Measurements from ENCODE around the gene KDM1B. TPM values are rescaled to one million over a fixed set of nuclear protein-coding genes. Genes with fewer than 3 reads are reported as not detected.

KDM1B gene
- total RNA-seq, 2 donors from 2014 or later = 8.7 to 15.5 TPM

- DNase-seq (ENCODE audit: low spot score) = no peak
- Histone ChIP-seq H3K9me3 (no peaks in the 10 kb centered on the region), H3K4me3 (no peak overlapping the region), H3K4me1 (peaks cover 0 to 2% of the 10 kb centered on the region in 2 donors), H3K27me3 (no peaks in the 10 kb centered on the region), H3K27ac (peak overlapping the region in 1 of 2 donors; percentile 6), H3K36me3 (no peaks in the 10 kb centered on the region)
- TF ChIP-seq CTCF (IDR thresholded peaks at IDR 0.05) = no peak
These were observed 54.4 kb downstream of the KDM1B start for GRCh38 chr6:18209539-18210197.

GRCh38 chr6:18210707-18211106, 55.5 kb downstream of the KDM1B start:
- H3K9me3 ChIP-seq = no peaks in the 10 kb centered on the region
- no peak for TF ChIP-seq CTCF (IDR thresholded peaks at IDR 0.05)
- peaks cover 7% of the 10 kb centered on the region for H3K36me3 ChIP-seq
- DNase-seq (ENCODE audit: low spot score) = no peak
- no peaks in the 10 kb centered on the region for H3K27me3 ChIP-seq
- H3K4me3 ChIP-seq = no peak overlapping the region
- H3K4me1 ChIP-seq = peaks cover 0 to 12% of the 10 kb centered on the region in 2 donors
- peak overlapping the region in 1 of 2 donors; percentile 6 for H3K27ac ChIP-seq

GRCh38 chr6:18211338-18211737, 56.1 kb downstream of the KDM1B start:
- Histone ChIP-seq H3K4me1 (peaks cover 0 to 12% of the 10 kb centered on the region in 2 donors), H3K27ac (no peak overlapping the region), H3K27me3 (no peaks in the 10 kb centered on the region), H3K9me3 (no peaks in the 10 kb centered on the region), H3K36me3 (peaks cover 11% of the 10 kb centered on the region), H3K4me3 (no peak overlapping the region)
- no peak for TF ChIP-seq CTCF (IDR thresholded peaks at IDR 0.05)
- no peak for DNase-seq (ENCODE audit: low spot score)

GRCh38 chr6:18212231-18212630, 57.0 kb downstream of the KDM1B start:
- Histone ChIP-seq H3K9me3 (no peaks in the 10 kb centered on the region), H3K27me3 (no peaks in the 10 kb centered on the region), H3K4me3 (no peak overlapping the region), H3K36me3 (peaks cover 11% of the 10 kb centered on the region), H3K27ac (no peak overlapping the region), H3K4me1 (peaks cover 0 to 12% of the 10 kb centered on the region in 2 donors)
- DNase-seq (ENCODE audit: low spot score) = no peak
- TF ChIP-seq CTCF (IDR thresholded peaks at IDR 0.05) = no peak

- Histone ChIP-seq H3K27me3 (no peaks in the 10 kb centered on the region), H3K4me3 (no peak overlapping the region), H3K4me1 (peaks cover 0 to 12% of the 10 kb centered on the region in 2 donors), H3K9me3 (no peaks in the 10 kb centered on the region), H3K36me3 (peaks cover 21% of the 10 kb centered on the region), H3K27ac (no peak overlapping the region)
- no peak for TF ChIP-seq CTCF (IDR thresholded peaks at IDR 0.05)
- no peak for DNase-seq (ENCODE audit: low spot score)
These were observed 58.2 kb downstream of the KDM1B start for GRCh38 chr6:18213439-18213838.

GRCh38 chr6:18214003-18214402, 58.8 kb downstream of the KDM1B start:
- no peak for DNase-seq (ENCODE audit: low spot score)
- Histone ChIP-seq H3K27me3 (no peaks in the 10 kb centered on the region), H3K4me1 (peaks cover 0 to 12% of the 10 kb centered on the region in 2 donors), H3K27ac (peak overlapping the region in 1 of 2 donors; percentile 29), H3K36me3 (peaks cover 22% of the 10 kb centered on the region), H3K9me3 (no peaks in the 10 kb centered on the region), H3K4me3 (no peak overlapping the region)
- TF ChIP-seq CTCF (IDR thresholded peaks at IDR 0.05) = no peak
